Hair follicular keratinocyte (primary cell): Measurements from ENCODE around the gene EFR3B. TPM values are rescaled to one million over a fixed set of nuclear protein-coding genes. Genes with fewer than 3 reads are reported as not detected.

Experiments
- total RNA-seq: library from RNA; depleted of rRNA; stranded (reverse); fragments of >200 nt; gene quantifications from 2 replicates; pipeline ENCODE4 v1.2.3, GENCODE V29; 2015

EFR3B gene, protein sequence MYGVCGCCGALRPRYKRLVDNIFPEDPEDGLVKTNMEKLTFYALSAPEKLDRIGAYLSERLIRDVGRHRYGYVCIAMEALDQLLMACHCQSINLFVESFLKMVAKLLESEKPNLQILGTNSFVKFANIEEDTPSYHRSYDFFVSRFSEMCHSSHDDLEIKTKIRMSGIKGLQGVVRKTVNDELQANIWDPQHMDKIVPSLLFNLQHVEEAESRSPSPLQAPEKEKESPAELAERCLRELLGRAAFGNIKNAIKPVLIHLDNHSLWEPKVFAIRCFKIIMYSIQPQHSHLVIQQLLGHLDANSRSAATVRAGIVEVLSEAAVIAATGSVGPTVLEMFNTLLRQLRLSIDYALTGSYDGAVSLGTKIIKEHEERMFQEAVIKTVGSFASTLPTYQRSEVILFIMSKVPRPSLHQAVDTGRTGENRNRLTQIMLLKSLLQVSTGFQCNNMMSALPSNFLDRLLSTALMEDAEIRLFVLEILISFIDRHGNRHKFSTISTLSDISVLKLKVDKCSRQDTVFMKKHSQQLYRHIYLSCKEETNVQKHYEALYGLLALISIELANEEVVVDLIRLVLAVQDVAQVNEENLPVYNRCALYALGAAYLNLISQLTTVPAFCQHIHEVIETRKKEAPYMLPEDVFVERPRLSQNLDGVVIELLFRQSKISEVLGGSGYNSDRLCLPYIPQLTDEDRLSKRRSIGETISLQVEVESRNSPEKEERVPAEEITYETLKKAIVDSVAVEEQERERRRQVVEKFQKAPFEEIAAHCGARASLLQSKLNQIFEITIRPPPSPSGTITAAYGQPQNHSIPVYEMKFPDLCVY
- total RNA-seq = 0.55 and 0.61 TPM in 2 replicates

DNA sequence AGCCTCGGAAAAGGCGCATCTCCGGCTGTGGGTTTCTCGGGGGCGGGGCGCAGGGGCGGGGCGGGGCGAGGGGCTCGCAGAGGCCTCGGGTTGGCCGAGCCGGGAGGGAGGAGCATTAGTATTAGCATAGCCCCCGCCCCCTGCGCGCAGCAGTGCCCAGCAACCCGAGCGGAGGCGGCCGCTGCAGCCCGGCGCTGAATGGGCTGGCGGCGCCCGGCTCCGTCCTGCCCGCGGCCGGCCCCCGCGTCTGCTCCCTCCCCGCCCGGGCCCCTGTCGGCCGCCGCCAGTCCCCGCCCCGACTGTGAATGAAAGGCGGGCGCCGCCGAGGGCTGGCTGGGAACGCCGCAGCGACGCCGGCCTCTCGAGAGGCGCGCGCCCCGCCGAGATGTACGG lies at the start of gene EFR3B:
Gene EFR3B, plus strand, starts transcription at position 149 of the 393 bp plus-strand sequence. Its CDS starts 237 bp downstream, at position 386.

DNA sequence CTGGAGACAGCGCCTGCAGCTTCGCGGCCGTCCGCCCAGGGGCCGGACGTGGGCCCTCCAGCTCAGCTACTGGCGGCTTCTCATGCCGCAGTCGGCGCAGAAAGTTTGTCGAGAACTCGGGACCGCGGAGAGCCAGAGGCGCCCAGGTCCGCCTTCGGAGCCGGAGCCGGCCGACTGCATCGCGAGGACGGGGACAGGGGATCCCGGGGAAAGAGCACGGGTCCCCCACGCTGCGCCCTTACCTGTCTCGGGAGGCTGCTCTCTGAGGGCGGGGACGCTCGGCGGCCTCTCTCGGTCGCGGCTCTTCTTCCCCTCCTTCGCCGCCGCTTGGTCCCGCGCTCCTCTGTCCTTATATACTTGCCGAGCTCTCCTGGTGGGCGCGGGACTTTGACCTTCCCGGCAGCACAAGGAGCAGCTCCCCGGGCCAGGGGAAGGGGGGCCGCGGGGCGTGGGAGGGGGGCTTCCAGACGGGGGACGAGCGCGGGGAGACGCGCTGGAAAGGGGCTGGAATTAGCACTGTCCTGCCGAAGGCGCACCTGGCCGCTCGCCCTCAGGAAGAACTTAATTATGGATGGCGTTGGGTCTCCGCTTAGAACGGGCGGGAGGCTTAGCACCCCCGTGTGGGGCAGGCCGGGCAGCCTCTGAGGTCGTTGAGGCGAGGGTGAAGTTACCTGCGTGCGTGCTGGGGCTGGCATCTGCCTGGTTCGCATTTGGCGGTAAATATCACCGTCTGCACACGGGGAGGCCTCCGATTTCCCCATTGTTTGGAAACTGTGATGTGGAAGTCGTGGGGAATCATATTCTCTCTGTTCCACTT lies 126.6 kb downstream of the EFR3B start, which contains the start of gene POMC:
Gene POMC, minus strand, starts transcription at position 325 of the 817 bp plus-strand sequence. CDS start 3,808 bp downstream, outside the sequence.

Other genes with a start within 250 kb of the EFR3B start
- gene PTRHD1, start 248.7 kb upstream of the EFR3B start, total RNA-seq = 31.9 and 32.5 TPM in 2 replicates
- 9.3 and 19.8 TPM in 2 replicates for gene CENPO, start 248.7 kb upstream of the EFR3B start, total RNA-seq
- 37.5 and 46.3 TPM in 2 replicates for gene ADCY3, start 121.8 kb upstream of the EFR3B start, total RNA-seq
- 0.91 and 7.0 TPM in 2 replicates for gene DNAJC27, start 70.1 kb upstream of the EFR3B start, total RNA-seq
- gene POMC, start 126.5 kb downstream of the EFR3B start, total RNA-seq = 0.19 TPM in 1 of 2 replicates, not detected in the other